Embryonic facial prominence (tissue), 1 donor: ENCODE data around the gene NXPE2.

Experiments used
- DNase-seq: peaks from one replicate; pipeline ENCODE4 v3.0.0-alpha.2; 2016; ENCODE audit errors: extremely low spot score

Gene NXPE2

GRCh38 chr11:114745150-114745671, 66.9 kb downstream of the NXPE2 start:
- no peak for DNase-seq

GRCh38 chr11:114746013-114746412, 67.7 kb downstream of the NXPE2 start:
- DNase-seq: no peak
